Thymus (tissue), 11 donors: ENCODE data around the gene ABHD16A. TPM values are rescaled to one million over a fixed set of nuclear protein-coding genes. Genes with fewer than 3 reads are reported as not detected.

ENCODE experiments used
- DNase-seq, 9 donors: peaks; one replicate each; pipeline ENCODE4 v3.0.0-alpha.2; 2013; ENCODE audit warnings: low spot score in 9 of 9, low read depth in 6 of 9, missing footprints in 1 of 9
- H3K27ac ChIP-seq, 2 donors: one replicate each; pipeline ENCODE4 v1.5.1; 2013; ENCODE audit warnings: control low read depth in 1 of 2, low read depth in 1 of 2, low read length in 1 of 2, mild to moderate bottlenecking in 1 of 2, moderate library complexity in 1 of 2
- H3K27me3 ChIP-seq, 2 donors: one replicate each; pipeline ENCODE4 v1.5.1; 2013; ENCODE audit warnings: low read length in 1 of 2; ENCODE audit not compliant: control insufficient read depth in 2 of 2, insufficient read depth in 1 of 2
- H3K36me3 ChIP-seq, 2 donors: one replicate each; pipeline ENCODE4 v1.5.1; 2013; ENCODE audit warnings: low read length in 1 of 2, mild to moderate bottlenecking in 1 of 2, moderate library complexity in 1 of 2; ENCODE audit not compliant: control insufficient read depth in 2 of 2, insufficient read depth in 2 of 2
- H3K4me1 ChIP-seq, 2 donors: one replicate each; pipeline ENCODE4 v1.5.1; 2013; ENCODE audit warnings: low read length in 2 of 2; ENCODE audit not compliant: control insufficient read depth in 2 of 2, insufficient read depth in 2 of 2
- H3K4me3 ChIP-seq, 2 donors: one replicate each; pipeline ENCODE4 v1.5.1; 2013; ENCODE audit warnings: low read length in 2 of 2, control low read depth in 1 of 2, mild to moderate bottlenecking in 1 of 2
- H3K9me3 ChIP-seq, 2 donors: one replicate each; pipeline ENCODE4 v1.5.1; 2013; ENCODE audit warnings: low read length in 1 of 2, mild to moderate bottlenecking in 1 of 2; ENCODE audit not compliant: control insufficient read depth in 2 of 2, insufficient read depth in 1 of 2
- WGBS: extraction: QIAGEN DNeasy Blood & Tissue Kit; methylation state at CpG from one replicate; pipeline ENCODE4 v1.1.7; 2013; 5-methylcytosine and 5-hydroxymethylcytosine counted together
- polyA plus RNA-seq: library from polyadenylated mRNA; stranded (reverse); fragments of 200-250 nt; gene quantifications from one replicate; pipeline ENCODE4 v1.2.3, GENCODE V29; 2013
- total RNA-seq: library from RNA; stranded (reverse); fragments of 120-200 nt; gene quantifications from one replicate; pipeline ENCODE4 v1.2.4, GENCODE V29; 2013
- donor health status: healthy.

Gene ABHD16A
- total and polyA plus RNA-seq, 2 donors = 50.0 to 51.3 TPM

DNA sequence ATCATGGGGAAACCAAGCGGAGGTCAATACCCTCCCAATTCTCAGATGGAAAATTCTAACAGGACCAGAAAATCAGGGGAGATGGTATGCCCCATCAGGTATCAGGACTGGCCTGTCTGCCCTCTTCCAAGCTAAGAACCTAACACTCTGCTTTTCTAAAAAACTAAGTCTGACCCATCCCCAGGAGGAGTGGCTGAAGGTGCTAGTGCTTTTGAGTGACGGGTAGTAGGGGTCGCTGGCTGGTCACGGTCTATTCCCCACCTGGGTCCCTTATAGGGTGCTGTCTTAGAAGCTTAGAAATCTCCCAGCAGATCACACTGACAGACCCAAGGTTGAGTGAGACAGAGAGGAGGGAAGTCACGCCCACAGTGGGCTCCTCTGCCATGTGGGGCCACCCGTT is 9.6 kb downstream of the ABHD16A start:
- H3K9me3 ChIP-seq = no peaks in the 10 kb centered on the region
- H3K36me3 ChIP-seq = peaks cover 70 to 77% of the 10 kb centered on the region in 2 donors
- no peaks in the 10 kb centered on the region for H3K27me3 ChIP-seq
- no peak overlapping the region for H3K4me3 ChIP-seq
- no peak for DNase-seq
- H3K27ac ChIP-seq = no peak overlapping the region
- 98% methylated on average over 6 of the region's 6 CpGs for WGBS
- peaks cover 0 to 3% of the 10 kb centered on the region in 2 donors for H3K4me1 ChIP-seq

- H3K4me1 ChIP-seq = peaks cover 0 to 3% of the 10 kb centered on the region in 2 donors
- no peak overlapping the region for H3K27ac ChIP-seq
- DNase-seq = no peak
- H3K4me3 ChIP-seq = no peak overlapping the region
- no peaks in the 10 kb centered on the region for H3K27me3 ChIP-seq
- H3K9me3 ChIP-seq = no peaks in the 10 kb centered on the region
- 97% methylated on average over 9 of the region's 9 CpGs for WGBS
- peaks cover 75 to 81% of the 10 kb centered on the region in 2 donors for H3K36me3 ChIP-seq
Observed at GRCh38 chr6:31692886-31693285, 10.2 kb downstream of the ABHD16A start.

GRCh38 chr6:31692353-31692752 is 10.8 kb downstream of the ABHD16A start:
- Histone ChIP-seq H3K27me3 (no peaks in the 10 kb centered on the region), H3K9me3 (no peaks in the 10 kb centered on the region), H3K4me1 (peaks cover 0 to 2% of the 10 kb centered on the region in 2 donors), H3K27ac (no peak overlapping the region), H3K36me3 (peaks cover 80 to 86% of the 10 kb centered on the region in 2 donors), H3K4me3 (no peak overlapping the region)
- 97% methylated on average over 4 of the region's 4 CpGs for WGBS
- no peak for DNase-seq

DNA sequence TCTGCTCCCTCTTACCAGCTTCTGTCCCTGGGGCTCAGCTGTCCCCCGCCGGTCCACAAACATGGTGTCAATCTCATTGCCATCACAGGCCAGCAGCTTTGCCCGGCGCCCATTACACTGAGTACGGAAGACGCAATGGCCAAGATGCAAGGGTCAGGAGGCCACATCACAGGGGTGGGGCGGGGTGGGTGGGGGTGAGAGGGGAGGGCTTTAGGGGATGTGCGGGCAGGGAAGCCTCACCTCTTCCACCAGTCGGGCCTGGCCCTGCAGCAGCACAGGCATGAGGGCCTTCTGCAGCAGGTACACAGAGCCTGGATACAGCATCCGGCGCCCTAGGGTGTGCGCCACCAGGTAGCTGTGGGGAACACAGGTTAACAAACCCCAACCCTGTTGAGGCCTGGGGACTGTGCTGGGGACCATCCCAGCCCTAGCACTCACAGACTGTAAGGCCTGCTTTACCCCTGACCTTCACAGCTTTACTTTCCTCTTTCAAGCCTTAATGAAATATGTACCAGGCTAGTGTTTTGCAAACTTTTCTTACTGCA is 11.5 kb downstream of the ABHD16A start:
- WGBS = 99% methylated on average over 12 of the region's 12 CpGs
- Histone ChIP-seq H3K4me3 (no peak overlapping the region), H3K27ac (no peak overlapping the region), H3K9me3 (no peaks in the 10 kb centered on the region), H3K27me3 (no peaks in the 10 kb centered on the region), H3K4me1 (no peaks in the 10 kb centered on the region), H3K36me3 (peaks cover 83 to 88% of the 10 kb centered on the region in 2 donors)
- no peak for DNase-seq

GRCh38 chr6:31691078-31691463 is 12.1 kb downstream of the ABHD16A start:
- DNase-seq = no peak
- Histone ChIP-seq H3K27me3 (no peaks in the 10 kb centered on the region), H3K27ac (no peak overlapping the region), H3K4me1 (no peaks in the 10 kb centered on the region), H3K4me3 (no peak overlapping the region), H3K9me3 (no peaks in the 10 kb centered on the region), H3K36me3 (peaks cover 87 to 88% of the 10 kb centered on the region in 2 donors)
- 98% methylated on average over 6 of the region's 6 CpGs for WGBS

- no peak overlapping the region for H3K4me3 ChIP-seq
- no peaks in the 10 kb centered on the region for H3K4me1 ChIP-seq
- WGBS = 97% methylated on average over 10 of the region's 10 CpGs
- H3K27me3 ChIP-seq = no peaks in the 10 kb centered on the region
- no peaks in the 10 kb centered on the region for H3K9me3 ChIP-seq
- H3K27ac ChIP-seq = no peak overlapping the region
- DNase-seq = no peak
- H3K36me3 ChIP-seq = peaks cover 91 to 95% of the 10 kb centered on the region in 2 donors
Observed at GRCh38 chr6:31690231-31691077, 12.7 kb downstream of the ABHD16A start.

- Histone ChIP-seq H3K4me1 (no peaks in the 10 kb centered on the region), H3K36me3 (peaks cover 87 to 88% of the 10 kb centered on the region in 2 donors), H3K9me3 (no peaks in the 10 kb centered on the region), H3K4me3 (no peak overlapping the region), H3K27me3 (no peaks in the 10 kb centered on the region), H3K27ac (no peak overlapping the region)
- no peak for DNase-seq
- 95% methylated on average over 11 of the region's 11 CpGs for WGBS
Observed at GRCh38 chr6:31689249-31690110, 13.6 kb downstream of the ABHD16A start.

DNA sequence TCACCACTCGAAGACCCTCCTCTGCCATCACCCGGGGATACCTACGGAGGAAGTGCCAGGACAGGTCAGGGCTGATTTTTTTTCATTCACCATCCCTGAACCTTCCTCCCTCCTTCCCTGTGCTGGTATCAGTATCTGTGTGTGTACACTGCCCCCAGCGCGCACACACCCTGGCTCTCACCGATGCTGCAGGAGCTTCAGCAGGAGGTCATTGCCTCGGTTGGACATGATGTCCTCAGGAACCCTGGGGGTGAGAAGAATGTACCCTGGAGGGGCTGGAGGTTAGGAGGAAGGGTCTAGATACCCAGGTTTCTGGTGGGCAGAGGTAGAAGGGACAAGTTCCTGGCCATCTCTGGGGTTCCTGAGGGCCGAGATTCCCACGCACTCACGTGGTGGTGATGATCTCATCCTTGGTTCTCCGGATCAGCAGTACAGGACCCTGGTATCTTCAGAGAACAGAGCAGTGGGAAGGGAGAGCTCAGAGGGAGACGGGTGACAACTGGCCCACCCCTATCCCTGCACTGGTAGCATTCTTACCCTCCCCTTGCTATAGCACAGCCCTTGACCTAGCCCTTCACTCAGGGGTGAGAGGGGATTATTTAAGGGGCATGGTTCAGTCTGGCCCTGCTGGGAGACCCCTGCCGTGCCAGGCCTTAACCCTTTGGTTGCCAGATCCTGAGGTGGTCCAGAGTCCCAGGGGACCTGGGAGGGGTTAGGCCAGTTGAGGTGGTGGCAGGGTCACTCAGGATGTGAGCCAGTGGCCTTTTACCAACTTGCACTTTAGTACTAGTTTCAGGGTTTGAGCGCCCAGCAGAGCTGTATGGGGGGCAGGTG is 15.0 kb downstream of the ABHD16A start:
- no peak for DNase-seq
- Histone ChIP-seq H3K27ac (no peak overlapping the region), H3K27me3 (peaks cover 0 to 5% of the 10 kb centered on the region in 2 donors), H3K9me3 (no peaks in the 10 kb centered on the region), H3K4me3 (no peak overlapping the region), H3K4me1 (no peaks in the 10 kb centered on the region), H3K36me3 (peaks cover 77 to 85% of the 10 kb centered on the region in 2 donors)
- 97% methylated on average over 14 of the region's 14 CpGs for WGBS
